ENCODE measurements around the gene LCLAT1.
"Not testable (repeated sequence)": the region's sequence is repeated elsewhere in the genome, so short reads cannot be mapped to it uniquely, and the experiment has no call there.

The LCLAT1 gene

DNA sequence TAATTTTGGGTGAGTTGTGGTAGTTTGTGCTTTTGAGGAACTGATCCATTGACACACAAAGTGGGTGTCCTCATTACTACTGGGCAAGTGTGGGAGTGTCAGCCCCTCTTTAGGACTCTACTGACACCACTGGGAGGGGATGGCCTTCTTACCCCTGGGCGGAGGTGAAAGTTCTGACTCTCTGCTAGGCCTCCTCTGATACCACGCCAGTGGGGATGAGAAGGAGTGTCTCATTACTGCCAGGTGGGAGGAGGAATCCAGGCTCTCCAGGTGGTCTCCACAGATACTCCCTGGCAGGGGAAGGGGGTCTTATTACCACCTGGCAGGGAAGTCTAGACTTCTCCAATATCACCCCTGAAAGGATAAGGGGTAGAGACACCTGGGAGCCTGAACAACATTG is 9.1 kb downstream of the LCLAT1 start:
- DNase-seq = no peak

DNA sequence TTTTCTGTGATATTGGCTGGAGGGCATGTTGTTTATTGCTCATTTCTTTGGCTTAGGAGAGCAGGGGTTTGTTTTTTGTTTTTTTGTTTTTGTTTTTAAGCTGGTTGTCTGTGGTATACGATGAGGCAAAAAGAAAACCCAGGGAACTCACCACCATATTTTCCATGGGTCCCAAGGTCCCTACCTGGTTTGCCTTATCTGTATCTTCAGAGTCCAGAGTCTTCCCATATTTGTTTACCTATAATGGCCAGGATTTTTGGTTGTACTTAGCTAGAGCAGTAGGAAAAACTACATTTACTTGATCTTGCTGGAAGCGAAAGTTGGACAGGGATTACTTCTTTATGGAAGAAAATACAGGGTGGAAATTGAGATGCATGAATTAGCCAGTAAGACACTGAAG is 9.5 kb downstream of the LCLAT1 start:
- no peak for DNase-seq

DNA sequence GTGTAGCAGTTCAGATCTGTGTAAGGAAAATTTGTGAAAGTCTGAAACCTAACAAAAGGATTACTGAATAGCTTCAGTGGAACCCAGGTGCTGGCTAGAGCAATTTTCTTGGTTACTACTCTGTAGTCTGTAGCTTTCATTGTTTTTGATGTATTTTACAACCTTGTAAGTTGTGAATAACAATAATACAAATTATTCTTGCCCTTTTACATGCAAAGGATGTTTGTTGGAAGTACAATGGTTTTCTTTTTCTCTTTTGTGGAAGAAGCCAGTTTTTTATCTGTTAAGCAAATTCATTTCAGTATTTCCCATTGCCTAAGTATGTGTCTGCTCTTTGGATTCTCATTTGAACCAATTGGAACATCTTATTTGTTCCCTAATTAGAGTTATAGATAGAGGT is 10.2 kb downstream of the LCLAT1 start:
- no peak for DNase-seq

DNA sequence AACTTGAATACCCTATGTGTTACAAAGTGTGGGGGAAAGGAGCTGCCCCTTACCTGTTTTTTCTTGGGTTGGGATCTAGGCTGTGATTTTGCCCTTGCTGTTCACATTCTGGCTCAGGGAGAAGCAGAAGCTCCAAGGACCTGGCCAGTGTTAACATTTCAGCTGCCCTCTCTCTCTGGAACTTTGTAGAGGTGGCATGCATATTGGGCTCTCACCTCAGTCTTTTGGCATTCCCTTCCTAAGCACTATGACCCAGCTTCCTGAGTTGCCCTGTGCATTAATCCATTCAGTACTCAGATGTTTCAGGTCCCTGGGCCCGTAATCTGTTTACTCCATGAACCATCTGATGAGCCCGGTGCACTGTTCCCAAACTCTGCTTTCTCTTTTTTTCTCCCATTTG is 12.1 kb downstream of the LCLAT1 start:
- DNase-seq = no peak

DNA sequence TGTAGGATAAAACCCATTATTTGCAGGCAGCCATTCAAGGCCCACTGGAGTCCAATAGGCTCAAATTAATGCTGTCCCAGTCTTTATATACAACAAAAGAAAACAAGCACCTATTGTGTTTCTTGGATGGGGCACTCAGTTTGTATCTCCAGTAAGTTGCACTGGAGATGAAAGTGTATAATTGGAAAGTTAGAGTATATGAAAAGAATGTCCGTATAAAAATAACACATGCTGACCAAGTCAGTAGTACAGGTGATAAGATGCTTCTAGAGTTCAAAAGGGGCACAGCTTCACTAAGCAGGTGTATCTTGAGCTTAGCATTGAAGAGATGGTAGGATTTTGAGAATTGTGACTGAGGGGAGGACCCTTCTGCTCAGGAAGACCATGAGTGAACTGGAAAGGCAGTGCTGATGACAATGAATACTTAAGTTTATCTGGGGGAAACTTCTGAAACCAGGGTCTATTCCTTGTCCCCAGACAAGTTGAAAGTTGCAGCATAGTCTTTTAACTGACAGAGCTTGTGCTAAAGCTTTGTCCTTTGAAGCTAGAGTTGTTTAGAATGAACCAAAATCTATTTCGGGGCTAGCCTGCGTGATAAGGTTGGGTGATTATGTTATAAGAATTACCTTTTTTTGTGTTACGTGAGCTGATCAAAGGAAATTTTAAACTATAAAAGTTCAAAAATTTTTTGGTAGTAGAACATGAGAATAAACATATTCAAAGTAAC is 15.2 kb downstream of the LCLAT1 start:
- no peak for DNase-seq

DNA sequence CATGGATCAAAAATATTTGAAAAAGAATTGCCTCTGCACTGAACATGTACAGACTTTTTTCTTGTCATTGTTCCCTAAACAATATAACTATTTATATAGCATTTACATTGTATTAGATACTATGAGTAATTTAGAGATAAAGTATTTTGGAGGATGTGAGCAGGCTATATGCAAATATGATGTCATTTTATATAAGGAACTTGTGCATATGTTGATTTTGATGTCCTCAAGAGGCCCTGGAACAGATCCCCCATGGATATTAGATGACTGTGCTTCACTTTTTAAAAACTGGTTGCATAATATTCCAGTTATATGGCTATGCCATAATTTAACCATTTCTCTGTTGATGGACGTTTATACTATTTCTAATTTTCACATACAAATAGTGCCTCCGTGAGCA is 16.5 kb downstream of the LCLAT1 start:
- DNase-seq = no peak

DNA sequence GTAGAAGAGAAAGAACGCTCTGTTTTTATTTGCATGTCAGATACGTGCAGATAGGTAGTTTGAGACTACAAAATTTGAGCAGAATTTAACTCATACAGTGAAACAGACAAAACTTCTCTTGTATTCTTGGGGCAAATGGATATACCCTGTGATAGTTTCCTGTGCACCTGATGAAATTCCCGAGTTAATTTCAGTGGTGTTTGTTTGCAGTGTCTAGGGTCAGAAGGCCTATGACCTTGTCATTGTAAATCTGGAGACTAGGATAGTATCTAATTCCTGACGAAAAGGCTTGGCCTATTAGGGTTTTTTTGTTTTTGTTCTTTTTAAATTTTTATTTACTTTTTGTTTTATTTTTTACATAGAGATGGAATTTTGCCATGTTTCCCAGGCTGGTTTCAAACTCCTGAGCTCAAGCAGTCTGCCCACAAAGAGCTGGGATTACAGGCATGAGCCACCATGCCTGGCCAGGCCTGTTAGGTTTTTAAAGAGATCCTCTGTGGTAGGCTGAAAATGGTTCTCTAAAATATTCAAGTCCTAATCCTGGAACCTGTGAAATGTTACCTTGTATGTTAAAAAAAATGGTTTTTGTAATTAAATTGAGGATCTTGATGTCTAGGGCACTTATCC is 17.6 kb downstream of the LCLAT1 start:
- no peak for DNase-seq

DNA sequence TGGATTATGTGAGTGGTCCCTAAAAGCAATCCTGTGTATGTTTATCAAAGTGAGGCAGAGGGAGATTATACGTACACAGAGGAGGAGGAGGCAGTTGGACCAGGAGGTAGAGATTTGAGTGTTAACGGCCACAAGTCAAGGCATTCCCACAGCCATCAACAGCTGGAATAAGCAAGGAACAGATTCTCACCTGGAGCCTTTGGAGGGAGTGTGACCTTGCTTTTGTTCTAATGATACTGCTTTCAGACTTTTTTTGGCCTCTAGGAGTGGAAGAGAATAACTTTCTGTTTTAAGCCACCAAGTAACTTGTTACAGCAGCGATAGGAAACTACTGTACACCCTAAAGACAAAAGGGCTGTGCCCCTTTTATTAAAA is 18.1 kb downstream of the LCLAT1 start:
- no peak for DNase-seq

DNA sequence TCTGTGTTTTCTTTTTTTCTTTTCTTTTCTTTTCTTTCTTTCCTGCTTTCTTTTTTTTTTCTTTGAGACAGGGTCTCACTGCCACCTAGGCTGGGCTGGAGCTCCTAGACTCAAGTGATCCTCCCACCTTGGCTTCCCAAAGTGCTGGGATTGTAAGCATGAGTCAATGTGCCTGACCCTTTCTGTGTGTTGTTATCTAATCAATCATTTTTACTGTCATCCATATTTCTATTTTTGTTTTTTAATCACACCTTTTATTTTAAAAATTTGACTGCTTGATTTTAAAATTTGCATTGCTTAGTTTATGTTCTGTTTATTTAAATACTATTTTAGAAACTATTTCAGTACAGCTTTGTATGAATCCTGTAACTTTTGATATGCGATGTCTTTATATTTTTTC is 19.2 kb downstream of the LCLAT1 start:
- no peak for DNase-seq

DNA sequence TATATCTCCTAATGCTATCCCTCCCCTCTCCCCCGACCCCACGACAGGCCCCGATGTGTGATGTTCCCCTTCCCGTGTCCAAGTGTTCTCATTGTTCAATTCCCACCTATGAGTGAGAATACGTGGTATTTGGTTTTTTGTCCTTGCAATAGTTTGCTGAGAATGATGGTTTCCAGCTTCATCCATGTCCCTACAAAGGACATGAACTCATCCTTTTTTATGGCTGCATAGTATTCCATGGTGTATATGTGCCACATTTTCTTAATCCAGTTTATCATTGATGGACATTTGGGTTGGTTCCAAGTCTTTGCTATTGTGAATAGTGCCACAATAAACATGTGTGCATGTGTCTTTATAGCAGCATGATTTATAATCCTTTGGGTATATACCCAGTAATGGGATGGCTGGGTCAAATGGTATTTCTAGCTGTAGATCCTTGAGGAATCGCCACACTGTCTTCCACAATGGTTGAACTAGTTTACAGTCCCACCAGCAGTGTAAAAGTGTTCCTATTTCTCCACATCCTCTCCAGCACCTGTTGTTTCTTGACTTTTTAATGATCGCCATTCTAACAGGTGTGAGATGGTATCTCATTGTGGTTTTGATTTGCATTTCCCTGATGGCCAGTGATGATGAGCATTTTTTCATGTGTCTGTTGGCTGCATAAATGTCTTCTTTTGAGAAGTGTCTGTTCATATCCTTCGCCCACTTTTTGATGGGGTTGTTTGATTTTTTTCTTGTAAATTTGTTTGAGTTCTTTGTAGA is 20.2 kb downstream of the LCLAT1 start:
- not testable (repeated sequence) for DNase-seq

DNA sequence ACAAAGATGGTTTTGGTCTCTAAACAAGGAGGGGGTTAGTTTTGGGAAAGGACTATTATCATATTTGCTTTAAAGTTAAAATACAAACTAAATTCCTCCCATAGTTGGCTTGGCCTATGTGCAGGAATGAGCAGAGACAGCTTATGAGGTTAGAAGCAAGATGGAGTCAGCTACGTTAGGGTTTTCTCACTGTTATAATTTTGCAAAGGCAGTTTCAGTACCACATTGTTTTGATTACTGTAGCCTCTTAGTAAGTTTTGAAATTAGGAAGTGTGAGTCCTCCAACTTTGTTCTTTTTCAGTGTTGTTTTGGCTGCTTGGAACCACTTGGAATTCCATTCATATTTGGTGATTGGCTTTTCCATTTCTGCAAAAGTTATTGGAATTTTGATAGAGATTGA is 23.4 kb downstream of the LCLAT1 start:
- no peak for DNase-seq

DNA sequence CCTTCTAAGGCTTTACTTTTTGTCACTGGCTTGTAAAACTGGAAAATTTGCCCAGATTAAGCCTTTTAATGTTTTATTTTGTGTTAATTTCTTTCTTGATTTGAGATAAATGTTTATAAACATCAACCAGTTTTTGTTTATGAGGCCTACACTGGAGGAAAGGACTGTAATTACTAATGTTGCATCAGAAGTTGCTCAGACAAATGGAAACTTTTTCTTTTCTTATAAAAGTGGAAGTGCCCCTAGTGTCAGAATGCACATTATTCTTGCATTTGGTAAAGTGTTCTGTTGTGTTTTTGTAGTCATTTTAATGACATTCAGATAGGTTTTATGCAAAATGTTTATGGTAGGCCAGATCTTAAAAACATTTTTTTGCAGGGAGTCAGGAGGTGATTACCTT is 25.3 kb downstream of the LCLAT1 start:
- DNase-seq = no peak

DNA sequence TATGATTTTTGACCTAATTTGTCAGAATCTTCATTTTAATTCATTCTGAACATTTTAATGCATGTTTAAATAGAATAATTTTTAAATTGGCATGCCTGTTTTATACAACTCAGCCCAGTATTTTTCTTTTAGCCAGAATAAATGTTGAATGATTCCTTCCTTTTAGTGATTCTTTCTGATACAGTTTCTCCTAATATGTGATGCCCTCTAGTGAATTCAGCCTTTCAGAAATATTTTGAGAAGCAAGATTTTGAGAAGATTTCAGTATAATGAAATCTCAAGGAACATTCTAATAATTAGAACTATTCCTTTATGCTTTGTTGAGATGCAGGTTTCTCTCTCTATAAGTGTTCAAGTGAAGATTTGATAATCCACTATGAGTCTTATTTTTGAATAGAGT is 28.5 kb downstream of the LCLAT1 start:
- no peak for DNase-seq

DNA sequence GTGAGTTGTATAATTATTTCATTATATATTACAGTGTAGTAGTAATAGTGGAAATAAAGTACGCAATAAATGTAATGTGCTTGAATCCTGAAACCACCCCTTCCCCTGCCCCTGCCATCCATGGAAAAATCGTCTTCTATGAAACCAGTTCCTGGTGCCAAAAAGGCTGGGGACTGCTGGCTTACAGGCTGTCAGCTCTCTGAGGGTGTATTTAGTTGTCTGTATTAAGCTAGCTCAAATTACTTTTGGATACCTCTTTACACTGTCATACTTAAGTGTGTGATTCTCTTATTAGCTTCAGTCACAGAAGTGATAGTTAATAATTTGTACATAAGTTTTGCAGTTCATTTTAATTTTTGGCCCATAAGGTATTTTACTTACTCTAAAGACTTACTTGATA is 29.6 kb downstream of the LCLAT1 start:
- DNase-seq = no peak

DNA sequence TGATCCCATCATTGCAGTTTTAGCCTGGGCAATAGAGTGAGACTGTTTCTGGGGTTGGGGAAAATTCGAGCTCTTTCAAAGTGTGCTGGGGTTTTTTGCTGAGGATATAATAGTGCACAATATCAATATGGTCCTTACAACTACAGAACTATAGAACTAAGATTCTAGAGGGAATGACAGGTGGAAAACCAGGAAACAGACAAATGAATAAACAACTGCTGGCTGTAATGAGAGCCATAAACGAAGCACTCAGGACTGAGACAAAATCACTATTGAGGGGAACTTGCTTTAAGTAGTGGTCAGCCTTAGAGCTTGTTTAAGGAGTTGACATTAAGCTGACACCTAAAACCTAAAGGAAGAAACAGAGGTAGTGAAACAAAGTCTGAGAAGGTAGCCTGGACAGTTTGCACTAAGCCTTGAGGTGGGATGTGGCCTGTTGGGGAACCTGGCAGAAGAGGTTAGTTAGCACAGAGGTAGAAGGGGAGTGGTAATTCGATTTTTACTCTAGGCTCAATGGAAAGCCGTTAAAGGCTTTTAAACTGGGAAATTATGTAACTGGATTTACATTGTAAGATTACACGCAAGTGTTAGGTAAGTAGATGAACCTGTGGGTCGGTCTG is 33.8 kb downstream of the LCLAT1 start:
- no peak for DNase-seq

DNA sequence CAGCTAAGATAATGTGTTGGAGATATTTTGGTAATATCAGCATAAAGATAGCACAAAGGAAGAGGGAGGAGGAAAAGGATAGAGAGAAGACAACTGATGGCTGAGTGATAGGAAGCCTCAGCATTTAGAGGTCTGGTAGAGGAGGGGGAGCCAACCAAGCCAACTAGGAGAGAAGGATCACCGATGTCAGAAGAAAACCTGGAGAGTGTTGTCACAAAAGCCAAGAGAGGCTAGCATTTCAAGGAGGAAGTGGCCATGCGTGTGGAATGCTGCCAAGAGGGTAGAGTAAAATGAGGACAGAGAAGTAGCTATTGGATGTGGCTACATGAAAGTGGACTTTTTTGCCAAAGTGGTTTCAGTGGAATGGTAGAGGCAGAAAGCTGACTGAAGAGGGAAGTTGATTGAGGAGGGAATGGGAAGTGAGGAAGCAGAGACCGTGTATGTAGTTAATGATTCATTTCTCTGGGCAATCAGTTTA is 34.3 kb downstream of the LCLAT1 start:
- DNase-seq = no peak

DNA sequence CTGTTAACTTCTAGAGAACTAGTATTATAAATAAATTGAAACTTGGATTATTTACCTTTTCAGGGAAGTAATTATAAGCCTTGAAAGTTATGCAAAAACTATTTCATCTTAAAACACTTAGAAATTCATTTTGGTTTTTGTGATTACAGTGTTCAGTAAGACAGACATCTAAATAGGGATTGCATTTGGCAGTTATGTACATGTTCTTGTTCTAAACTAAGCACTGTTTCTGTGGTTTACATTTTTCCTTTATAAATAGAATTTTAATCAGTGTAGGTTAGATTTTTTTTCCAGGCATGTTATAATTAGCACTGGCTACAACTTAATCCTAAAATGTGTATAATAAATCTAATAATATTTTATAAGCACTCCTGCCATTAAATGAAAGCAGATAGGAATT is 35.0 kb downstream of the LCLAT1 start:
- no peak for DNase-seq

DNA sequence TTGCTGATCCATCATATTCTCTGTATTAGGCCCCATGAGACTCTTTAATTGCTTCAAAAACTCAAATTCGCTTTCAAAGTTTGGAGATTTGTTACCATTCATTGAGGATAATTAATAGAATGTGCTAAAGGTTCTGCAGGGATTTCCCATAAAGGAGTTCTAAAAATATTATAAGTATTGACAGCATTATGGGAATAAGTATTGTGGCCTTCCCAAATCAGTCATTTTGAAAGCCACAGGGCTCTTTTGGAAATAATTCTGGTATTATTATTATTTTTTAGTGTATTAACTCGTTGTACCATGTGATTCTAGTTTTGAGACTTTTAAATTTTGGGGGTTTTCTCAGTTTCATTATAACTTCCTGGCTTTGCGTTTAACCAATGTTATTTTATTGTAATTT is 37.1 kb downstream of the LCLAT1 start:
- no peak for DNase-seq

DNA sequence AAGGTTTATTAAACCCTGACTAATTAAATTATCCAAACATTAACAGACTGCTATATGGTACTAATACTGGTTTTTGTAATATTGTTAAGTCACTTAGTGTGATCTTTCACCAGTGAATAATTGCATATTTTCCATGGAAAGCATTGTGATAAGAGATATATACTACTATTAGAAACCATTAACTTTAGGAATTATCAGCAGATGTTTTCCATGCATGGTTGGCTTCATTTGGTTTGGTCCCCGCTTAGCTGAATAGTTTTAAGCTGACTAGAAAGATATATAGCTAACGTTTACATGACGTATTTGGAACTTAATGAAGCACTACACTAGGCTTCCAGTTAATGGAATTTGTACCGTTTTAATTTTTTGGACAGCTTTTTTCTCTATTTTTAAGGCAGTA is 37.9 kb downstream of the LCLAT1 start:
- DNase-seq = no peak

DNA sequence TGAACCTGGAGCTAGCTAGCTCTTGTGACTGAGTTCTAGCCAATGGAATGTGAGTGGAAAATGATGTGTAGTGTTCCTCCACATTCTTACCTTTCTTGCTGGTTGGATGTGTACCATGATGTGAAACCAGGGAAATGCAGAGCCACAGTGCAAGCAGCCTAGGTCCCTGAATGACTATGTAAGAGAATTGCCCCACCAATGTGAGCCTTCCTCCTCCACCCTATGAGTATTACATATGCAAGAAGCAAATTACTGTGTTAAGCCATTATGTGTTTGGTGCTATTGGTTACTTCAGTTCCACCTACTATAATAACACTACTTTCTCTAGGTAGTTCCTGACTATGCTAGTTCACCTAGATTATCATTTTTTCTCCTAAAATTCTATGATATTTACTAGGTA is 39.6 kb downstream of the LCLAT1 start:
- DNase-seq = no peak

DNA sequence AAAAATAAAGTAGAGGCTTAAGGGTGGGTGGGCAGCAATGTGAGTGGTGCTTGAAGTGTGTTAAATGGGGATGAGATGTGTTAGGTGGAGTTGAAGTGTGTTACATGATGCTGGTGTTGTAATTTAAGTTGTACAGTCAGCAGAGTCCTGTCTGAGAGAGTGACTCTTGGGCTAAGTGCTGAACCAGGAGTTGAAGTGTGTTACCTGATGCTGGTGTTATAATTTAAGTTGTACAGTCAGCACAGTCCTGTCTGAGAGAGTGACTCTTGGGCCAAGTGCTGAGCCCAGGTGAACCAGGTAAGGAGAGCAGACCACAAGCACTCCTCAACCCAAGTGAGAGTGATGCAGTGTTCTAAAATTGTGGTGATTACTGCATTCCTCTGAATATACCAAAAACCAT is 40.6 kb downstream of the LCLAT1 start:
- DNase-seq = no peak

DNA sequence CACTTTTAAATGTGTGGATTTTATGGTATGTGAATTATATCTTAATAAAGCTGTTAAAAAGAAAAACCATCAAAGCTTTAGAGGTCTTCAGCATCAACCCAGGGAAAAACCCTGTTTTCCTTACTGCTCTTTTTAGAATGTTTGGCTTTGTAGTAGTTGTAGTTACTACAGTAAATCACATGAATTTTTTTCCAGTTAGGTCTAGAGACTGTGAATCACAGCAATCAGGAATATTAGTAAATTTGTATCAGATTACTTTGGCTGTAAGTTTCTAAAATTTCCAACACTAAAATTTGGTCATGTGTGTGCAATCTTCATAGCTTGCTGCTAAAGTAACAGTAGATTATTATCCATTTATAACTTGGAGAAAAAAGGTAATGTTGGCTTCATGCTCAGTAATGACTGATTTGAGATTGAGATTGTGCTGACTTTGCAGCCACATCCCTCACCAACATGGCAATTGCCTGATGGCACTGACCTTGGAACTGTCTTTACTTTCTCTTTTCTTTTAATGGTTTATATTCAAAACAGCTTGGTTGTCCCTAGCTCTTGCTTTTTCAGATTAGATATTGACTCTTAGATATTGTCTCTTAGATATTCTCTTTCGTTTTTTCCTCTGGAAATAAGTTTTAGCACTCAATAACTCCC is 41.1 kb downstream of the LCLAT1 start:
- no peak for DNase-seq

DNA sequence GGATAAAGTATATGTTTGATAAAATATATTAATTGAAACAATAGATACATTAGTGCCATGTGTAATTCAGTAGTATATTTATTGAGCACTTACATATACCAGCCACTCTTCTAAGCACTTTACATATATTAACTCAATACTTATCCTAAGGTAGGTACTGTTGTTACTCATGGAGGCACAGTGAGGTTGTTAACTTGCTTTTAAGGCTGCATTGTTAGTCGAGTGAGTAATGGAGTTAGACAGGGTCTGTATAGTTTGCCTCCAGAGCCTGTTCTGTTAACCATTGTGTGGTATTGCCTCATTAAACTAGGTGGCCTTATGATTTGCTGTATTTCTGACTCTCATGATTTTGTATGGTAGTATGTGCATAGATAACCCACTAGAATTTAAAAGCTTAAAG is 44.2 kb downstream of the LCLAT1 start:
- no peak for DNase-seq

Data from central memory CD4-positive, alpha-beta T cell (primary cell).